Measurements from ENCODE around the gene ATP2C2.
"Not testable (repeated sequence)": the region's sequence is repeated elsewhere in the genome, so short reads cannot be mapped to it uniquely, and the experiment has no call there.

Gene ATP2C2

GRCh38 chr16:84449156-84450140 is 81.1 kb downstream of the ATP2C2 start:
- Histone ChIP-seq H3K4me3 (no peak overlapping the region), H3K9me3 (ENCODE audit: low read depth, low read length) (no peaks in the 10 kb centered on the region), H3K27ac (no peak overlapping the region), H3K9ac (ENCODE audit: insufficient read length) (no peak overlapping the region), H3K36me3 (ENCODE audit: insufficient read depth, low read length) (no peaks in the 10 kb centered on the region)
- no peak for DNase-seq (ENCODE audit: low read depth, low spot score)
- TF ChIP-seq POLR2AphosphoS5 (IDR thresholded peaks at IDR 0.05; ENCODE audit: borderline replicate concordance, low read depth, low read length) (no peak), EZH2 (IDR thresholded peaks at IDR 0.05) (no peak)

DNA sequence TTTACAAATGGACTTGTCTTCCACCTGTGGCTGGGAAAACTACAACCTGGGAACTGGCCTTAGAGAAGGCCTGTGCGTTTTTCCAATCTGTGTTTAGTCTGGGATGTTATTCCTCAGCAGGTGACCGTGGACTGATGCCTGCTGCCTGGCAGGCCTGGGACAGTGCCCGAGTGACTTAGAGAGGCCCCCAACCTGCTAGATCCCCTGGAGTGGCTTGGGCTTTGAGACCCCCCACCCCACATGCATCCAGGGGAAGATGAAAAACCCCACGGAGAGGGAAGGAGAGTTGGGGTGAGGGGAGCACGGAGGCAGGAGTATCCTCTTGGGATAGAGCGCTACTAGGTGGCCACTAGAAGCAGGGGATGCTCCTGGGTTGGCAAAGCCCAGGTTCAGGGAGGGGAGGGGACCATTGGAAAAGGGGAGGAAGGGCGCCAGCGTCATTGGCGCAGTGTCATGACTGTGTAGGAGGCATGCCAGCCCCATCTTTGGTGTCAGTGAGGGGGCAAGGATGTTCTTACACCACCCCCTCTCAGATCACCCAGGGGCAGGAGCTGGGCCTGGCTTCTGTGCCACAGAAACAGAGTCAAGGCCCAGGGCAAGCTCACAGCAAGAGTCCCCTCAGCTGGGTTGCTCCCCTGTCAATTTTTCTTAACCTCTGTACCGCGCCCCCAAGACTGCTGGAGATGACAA is 82.0 kb downstream of the ATP2C2 start:
- TF ChIP-seq POLR2AphosphoS5 (IDR thresholded peaks at IDR 0.05; ENCODE audit: borderline replicate concordance, low read depth, low read length) (no peak), EZH2 (IDR thresholded peaks at IDR 0.05) (no peak), FOXP2 (optimal IDR thresholded peaks at IDR 0.05; ENCODE audit: control extremely low read depth, extremely low read length, insufficient read depth) (no peak)
- Histone ChIP-seq H3K9me3 (ENCODE audit: low read depth, low read length) (no peaks in the 10 kb centered on the region), H3K27ac (no peak overlapping the region), H3K36me3 (ENCODE audit: insufficient read depth, low read length) (no peaks in the 10 kb centered on the region), H3K9ac (ENCODE audit: insufficient read length) (no peak overlapping the region), H3K4me3 (no peak overlapping the region)
- DNase-seq (ENCODE audit: low read depth, low spot score): no peak

- not testable (repeated sequence) for H3K36me3 ChIP-seq (ENCODE audit: insufficient read depth, low read length); H3K9ac ChIP-seq (ENCODE audit: insufficient read length); H3K27ac ChIP-seq; H3K9me3 ChIP-seq (ENCODE audit: low read depth, low read length); H3K4me3 ChIP-seq; DNase-seq (ENCODE audit: low read depth, low spot score)
Observed at GRCh38 chr16:84451010-84451676, 82.8 kb downstream of the ATP2C2 start.

GRCh38 chr16:84451781-84452180 is 83.4 kb downstream of the ATP2C2 start:
- H3K36me3 ChIP-seq (ENCODE audit: insufficient read depth, low read length): no peaks in the 10 kb centered on the region
- no peak overlapping the region for H3K27ac ChIP-seq
- TF ChIP-seq POLR2AphosphoS5 (IDR thresholded peaks at IDR 0.05; ENCODE audit: borderline replicate concordance, low read depth, low read length) (no peak), EZH2 (IDR thresholded peaks at IDR 0.05) (no peak), FOXP2 (optimal IDR thresholded peaks at IDR 0.05; ENCODE audit: control extremely low read depth, extremely low read length, insufficient read depth) (no peak)
- DNase-seq (ENCODE audit: low read depth, low spot score): no peak
- no peak overlapping the region for H3K9ac ChIP-seq (ENCODE audit: insufficient read length)
- no peak overlapping the region for H3K4me3 ChIP-seq
- no peaks in the 10 kb centered on the region for H3K9me3 ChIP-seq (ENCODE audit: low read depth, low read length)

- H3K4me3 ChIP-seq: no peak overlapping the region
- no peaks in the 10 kb centered on the region for H3K9me3 ChIP-seq (ENCODE audit: low read depth, low read length)
- TF ChIP-seq EZH2 (IDR thresholded peaks at IDR 0.05) (no peak), POLR2AphosphoS5 (IDR thresholded peaks at IDR 0.05; ENCODE audit: borderline replicate concordance, low read depth, low read length) (no peak), FOXP2 (optimal IDR thresholded peaks at IDR 0.05; ENCODE audit: control extremely low read depth, extremely low read length, insufficient read depth) (no peak)
- H3K9ac ChIP-seq (ENCODE audit: insufficient read length): no peak overlapping the region
- H3K27ac ChIP-seq: no peak overlapping the region
- H3K36me3 ChIP-seq (ENCODE audit: insufficient read depth, low read length): no peaks in the 10 kb centered on the region
- DNase-seq (ENCODE audit: low read depth, low spot score): no peak
Observed at GRCh38 chr16:84453061-84453752, 84.9 kb downstream of the ATP2C2 start.

DNA sequence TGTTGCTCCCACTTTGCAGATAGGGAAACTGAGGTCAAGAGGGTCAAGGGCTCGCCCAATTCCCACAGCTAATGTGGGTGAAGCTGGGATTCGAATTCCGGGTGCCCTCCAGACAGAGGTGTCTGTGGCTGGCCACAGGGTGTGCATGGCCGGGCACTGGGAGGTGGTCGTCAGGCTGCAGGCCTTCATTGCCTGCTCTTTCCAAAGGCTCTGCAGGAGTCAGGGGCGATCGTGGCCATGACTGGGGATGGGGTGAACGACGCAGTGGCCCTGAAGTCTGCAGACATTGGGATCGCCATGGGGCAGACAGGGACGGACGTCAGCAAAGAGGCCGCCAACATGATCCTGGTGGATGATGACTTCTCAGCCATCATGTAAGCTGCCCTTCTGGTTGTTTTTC is 86.3 kb downstream of the ATP2C2 start:
- H3K9ac ChIP-seq (ENCODE audit: insufficient read length): no peak overlapping the region
- no peak overlapping the region for H3K4me3 ChIP-seq
- no peak overlapping the region for H3K27ac ChIP-seq
- DNase-seq (ENCODE audit: low read depth, low spot score): no peak
- TF ChIP-seq POLR2AphosphoS5 (IDR thresholded peaks at IDR 0.05; ENCODE audit: borderline replicate concordance, low read depth, low read length) (no peak), FOXP2 (optimal IDR thresholded peaks at IDR 0.05; ENCODE audit: control extremely low read depth, extremely low read length, insufficient read depth) (no peak), EZH2 (IDR thresholded peaks at IDR 0.05) (no peak)
- H3K9me3 ChIP-seq (ENCODE audit: low read depth, low read length): no peaks in the 10 kb centered on the region
- no peaks in the 10 kb centered on the region for H3K36me3 ChIP-seq (ENCODE audit: insufficient read depth, low read length)

GRCh38 chr16:84455031-84455430 is 86.7 kb downstream of the ATP2C2 start:
- TF ChIP-seq FOXP2 (optimal IDR thresholded peaks at IDR 0.05; ENCODE audit: control extremely low read depth, extremely low read length, insufficient read depth) (no peak), EZH2 (IDR thresholded peaks at IDR 0.05) (no peak), POLR2AphosphoS5 (IDR thresholded peaks at IDR 0.05; ENCODE audit: borderline replicate concordance, low read depth, low read length) (no peak)
- Histone ChIP-seq H3K9me3 (ENCODE audit: low read depth, low read length) (no peaks in the 10 kb centered on the region), H3K27ac (no peak overlapping the region), H3K36me3 (ENCODE audit: insufficient read depth, low read length) (no peaks in the 10 kb centered on the region), H3K4me3 (no peak overlapping the region), H3K9ac (ENCODE audit: insufficient read length) (no peak overlapping the region)
- DNase-seq (ENCODE audit: low read depth, low spot score): no peak
